ENCODE results near the gene CDKAL1.
"Not testable (repeated sequence)": the region's sequence is repeated elsewhere in the genome, so short reads cannot be mapped to it uniquely, and the experiment has no call there.

Gene CDKAL1

GRCh38 chr6:20584100-20584731 is 50.0 kb downstream of the CDKAL1 start:
- intact Hi-C loops (cut with micrococcal nuclease) = no loop called here

GRCh38 chr6:20589266-20589665 is 55.0 kb downstream of the CDKAL1 start:
- Mint-ChIP-seq H3K9me3 (peaks cover 11% of the 10 kb centered on the region), H3K27ac (no peak overlapping the region), H3K4me3 (no peak overlapping the region), H3K4me1 (ENCODE audit: low read depth) (peaks cover 11% of the 10 kb centered on the region), H3K27me3 (no peaks in the 10 kb centered on the region), H3K36me3 (ENCODE audit: low read depth) (peaks cover 57% of the 10 kb centered on the region)
- intact Hi-C loops (cut with micrococcal nuclease) = no loop called here

More at GRCh38 chr6:20584100-20584731, 50.0 kb downstream of the CDKAL1 start:
- H3K4me3 Mint-ChIP-seq = no peak overlapping the region
- peaks cover 34% of the 10 kb centered on the region for H3K36me3 Mint-ChIP-seq (ENCODE audit: low read depth)
- no peaks in the 10 kb centered on the region for H3K27me3 Mint-ChIP-seq
- H3K4me1 Mint-ChIP-seq (ENCODE audit: low read depth) = peaks cover 15% of the 10 kb centered on the region
- no peaks in the 10 kb centered on the region for H3K9me3 Mint-ChIP-seq
- no peak overlapping the region for H3K27ac Mint-ChIP-seq

GRCh38 chr6:20590476-20590875 is 56.2 kb downstream of the CDKAL1 start:
- H3K4me3 Mint-ChIP-seq; intact Hi-C loops (cut with micrococcal nuclease); H3K27me3 Mint-ChIP-seq; H3K4me1 Mint-ChIP-seq (ENCODE audit: low read depth); H3K27ac Mint-ChIP-seq: not testable (repeated sequence)
- H3K9me3 Mint-ChIP-seq = peaks cover 19% of the 10 kb centered on the region
- H3K36me3 Mint-ChIP-seq (ENCODE audit: low read depth) = peaks cover 61% of the 10 kb centered on the region

GRCh38 chr6:20594299-20594853 is 60.1 kb downstream of the CDKAL1 start:
- H3K4me3 Mint-ChIP-seq; H3K27ac Mint-ChIP-seq; intact Hi-C loops (cut with micrococcal nuclease); H3K4me1 Mint-ChIP-seq (ENCODE audit: low read depth); H3K27me3 Mint-ChIP-seq: not testable (repeated sequence)
- Mint-ChIP-seq H3K9me3 (peaks cover 23% of the 10 kb centered on the region), H3K36me3 (ENCODE audit: low read depth) (peaks cover 71% of the 10 kb centered on the region)

GRCh38 chr6:20599302-20600051 is 65.2 kb downstream of the CDKAL1 start:
- Mint-ChIP-seq H3K4me3 (no peak overlapping the region), H3K36me3 (ENCODE audit: low read depth) (peaks cover 35% of the 10 kb centered on the region), H3K9me3 (peaks cover 11% of the 10 kb centered on the region), H3K4me1 (ENCODE audit: low read depth) (no peaks in the 10 kb centered on the region), H3K27me3 (no peaks in the 10 kb centered on the region), H3K27ac (no peak overlapping the region)
- intact Hi-C loops (cut with micrococcal nuclease) = no loop called here

GRCh38 chr6:20600831-20601230 is 66.6 kb downstream of the CDKAL1 start:
- Mint-ChIP-seq H3K4me1 (ENCODE audit: low read depth) (no peaks in the 10 kb centered on the region), H3K27ac (no peak overlapping the region), H3K36me3 (ENCODE audit: low read depth) (peaks cover 22% of the 10 kb centered on the region), H3K9me3 (peaks cover under 1% of the 10 kb centered on the region), H3K4me3 (no peak overlapping the region), H3K27me3 (no peaks in the 10 kb centered on the region)
- intact Hi-C loops (cut with micrococcal nuclease) = no loop called here

- no peaks in the 10 kb centered on the region for H3K9me3 Mint-ChIP-seq
- intact Hi-C loops (cut with micrococcal nuclease) = no loop called here
- peaks cover 2% of the 10 kb centered on the region for H3K4me1 Mint-ChIP-seq (ENCODE audit: low read depth)
Observed at GRCh38 chr6:20604159-20604558, 69.9 kb downstream of the CDKAL1 start.

GRCh38 chr6:20605061-20605460 is 70.8 kb downstream of the CDKAL1 start:
- Mint-ChIP-seq H3K36me3 (ENCODE audit: low read depth) (peaks cover 6% of the 10 kb centered on the region), H3K27me3 (no peaks in the 10 kb centered on the region), H3K9me3 (no peaks in the 10 kb centered on the region), H3K4me3 (no peak overlapping the region), H3K27ac (no peak overlapping the region), H3K4me1 (ENCODE audit: low read depth) (peaks cover 6% of the 10 kb centered on the region)
- intact Hi-C loops (cut with micrococcal nuclease) = no loop called here

More at GRCh38 chr6:20604159-20604558, 69.9 kb downstream of the CDKAL1 start:
- no peaks in the 10 kb centered on the region for H3K27me3 Mint-ChIP-seq
- no peak overlapping the region for H3K4me3 Mint-ChIP-seq
- H3K36me3 Mint-ChIP-seq (ENCODE audit: low read depth) = peaks cover 6% of the 10 kb centered on the region
- H3K27ac Mint-ChIP-seq = no peak overlapping the region

GRCh38 chr6:20605581-20605980 is 71.3 kb downstream of the CDKAL1 start:
- intact Hi-C loops (cut with micrococcal nuclease) = no loop called here
- Mint-ChIP-seq H3K27ac (no peak overlapping the region), H3K4me1 (ENCODE audit: low read depth) (peaks cover 6% of the 10 kb centered on the region), H3K4me3 (no peak overlapping the region), H3K36me3 (ENCODE audit: low read depth) (peaks cover 6% of the 10 kb centered on the region), H3K27me3 (no peaks in the 10 kb centered on the region), H3K9me3 (no peaks in the 10 kb centered on the region)

GRCh38 chr6:20606831-20607230 is 72.6 kb downstream of the CDKAL1 start:
- Mint-ChIP-seq H3K36me3 (ENCODE audit: low read depth) (no peaks in the 10 kb centered on the region), H3K9me3 (no peaks in the 10 kb centered on the region), H3K27me3 (no peaks in the 10 kb centered on the region), H3K4me3 (no peak overlapping the region), H3K4me1 (ENCODE audit: low read depth) (peaks cover 6% of the 10 kb centered on the region), H3K27ac (no peak overlapping the region)
- intact Hi-C loops (cut with micrococcal nuclease) = no loop called here

GRCh38 chr6:20608356-20608755 is 74.1 kb downstream of the CDKAL1 start:
- Mint-ChIP-seq H3K27ac (no peak overlapping the region), H3K4me1 (ENCODE audit: low read depth) (peaks cover 10% of the 10 kb centered on the region), H3K4me3 (no peak overlapping the region), H3K36me3 (ENCODE audit: low read depth) (no peaks in the 10 kb centered on the region), H3K9me3 (no peaks in the 10 kb centered on the region), H3K27me3 (no peaks in the 10 kb centered on the region)
- intact Hi-C loops (cut with micrococcal nuclease) = no loop called here

GRCh38 chr6:20608905-20609304 is 74.6 kb downstream of the CDKAL1 start:
- no peak overlapping the region for H3K27ac Mint-ChIP-seq
- H3K27me3 Mint-ChIP-seq = no peaks in the 10 kb centered on the region
- H3K4me3 Mint-ChIP-seq = no peak overlapping the region
- peaks cover 10% of the 10 kb centered on the region for H3K4me1 Mint-ChIP-seq (ENCODE audit: low read depth)
- intact Hi-C loops (cut with micrococcal nuclease) = no loop called here
- H3K9me3 Mint-ChIP-seq = no peaks in the 10 kb centered on the region
- H3K36me3 Mint-ChIP-seq (ENCODE audit: low read depth) = no peaks in the 10 kb centered on the region

GRCh38 chr6:20609924-20610323 is 75.7 kb downstream of the CDKAL1 start:
- H3K27ac Mint-ChIP-seq; H3K4me3 Mint-ChIP-seq; intact Hi-C loops (cut with micrococcal nuclease): not testable (repeated sequence)

GRCh38 chr6:20610636-20611370 is 76.5 kb downstream of the CDKAL1 start:
- Mint-ChIP-seq H3K27ac (no peak overlapping the region), H3K36me3 (ENCODE audit: low read depth) (no peaks in the 10 kb centered on the region), H3K4me3 (no peak overlapping the region), H3K9me3 (no peaks in the 10 kb centered on the region), H3K4me1 (ENCODE audit: low read depth) (peaks cover 10% of the 10 kb centered on the region), H3K27me3 (no peaks in the 10 kb centered on the region)
- intact Hi-C loops (cut with micrococcal nuclease) = no loop called here

More at GRCh38 chr6:20609924-20610323, 75.7 kb downstream of the CDKAL1 start:
- H3K4me1 Mint-ChIP-seq (ENCODE audit: low read depth) = peaks cover 10% of the 10 kb centered on the region
- H3K36me3 Mint-ChIP-seq (ENCODE audit: low read depth); H3K27me3 Mint-ChIP-seq; H3K9me3 Mint-ChIP-seq: not testable (repeated sequence)

All from dendritic cell treated with granulocyte-macrophage colony-stimulating factor and Interleukin-4, amounts not matched to agents 40 ng/mL and 50 ng/mL, for 4 days (primary cell).